HFFc6 (cell line): ENCODE results near the gene SHC2. TPM values are rescaled to one million over a fixed set of nuclear protein-coding genes. Genes with fewer than 3 reads are reported as not detected.
"Not testable (repeated sequence)": the region's sequence is repeated elsewhere in the genome, so short reads cannot be mapped to it uniquely, and the experiment has no call there.

ENCODE experiments used
- DNase-seq: peaks from one replicate; pipeline ENCODE4 v3.0.0-alpha.2; 2018
- H3K27ac Mint-ChIP-seq: 2 replicates; pipeline ENCODE4 v1.8.0; 2020; ENCODE audit warnings: mild to moderate bottlenecking, mixed read lengths
- H3K27me3 Mint-ChIP-seq: 2 replicates; pipeline ENCODE4 v1.8.0; 2021; ENCODE audit warnings: mild to moderate bottlenecking, moderate library complexity, mixed read lengths; ENCODE audit not compliant: insufficient read depth
- H3K36me3 Mint-ChIP-seq: 2 replicates; pipeline ENCODE4 v1.8.0; 2021; ENCODE audit warnings: low read depth, mixed read lengths
- H3K4me1 Mint-ChIP-seq: 2 replicates; pipeline ENCODE4 v1.8.0; 2020; ENCODE audit warnings: low read depth, mixed read lengths
- H3K4me3 Mint-ChIP-seq: 2 replicates; pipeline ENCODE4 v1.8.0; 2020; ENCODE audit warnings: mild to moderate bottlenecking, moderate library complexity, mixed read lengths
- H3K9me3 Mint-ChIP-seq: 2 replicates; pipeline ENCODE4 v1.8.0; 2020; ENCODE audit warnings: mild to moderate bottlenecking, mixed read lengths
- CTCF ChIP-seq: fragments of 200-600 bp; sonication (generic); IDR thresholded peaks from 2 replicates; pipeline ENCODE4 v1.5.0; 2021; ENCODE audit warnings: antibody characterized with exemption, mild to moderate bottlenecking
- total RNA-seq, 6 experiments: library from RNA; stranded (reverse); fragmentation: NEBNext Ultra II Directional; extraction: Animal tissue kit (Norgen Biotek cat#: 25700); gene quantifications; 2 replicates in 1 of 6; 3 replicates in 5 of 6; pipeline ENCODE4 v1.2.3, GENCODE V29; 2021

The SHC2 gene
- total RNA-seq, 6 experiments from 2014 or later: not detected

- DNase-seq: no peak
- H3K9me3 Mint-ChIP-seq: no peaks in the 10 kb centered on the region
- H3K4me3 Mint-ChIP-seq: no peak overlapping the region
- H3K4me1 Mint-ChIP-seq: peaks cover 30% of the 10 kb centered on the region
- peaks cover 9% of the 10 kb centered on the region for H3K27me3 Mint-ChIP-seq
- H3K36me3 Mint-ChIP-seq: no peaks in the 10 kb centered on the region
- H3K27ac Mint-ChIP-seq: no peak overlapping the region
- TF ChIP-seq CTCF: peak; percentile 65
Measured at GRCh38 chr19:383922-384798, 76.7 kb downstream of the SHC2 start.

GRCh38 chr19:383040-383439 lies 77.8 kb downstream of the SHC2 start:
- H3K4me1 Mint-ChIP-seq: peaks cover 30% of the 10 kb centered on the region
- H3K36me3 Mint-ChIP-seq: no peaks in the 10 kb centered on the region
- peak overlapping the region; percentile 58; the same call in 1 of the 2 replicates for H3K27ac Mint-ChIP-seq
- no peaks in the 10 kb centered on the region for H3K9me3 Mint-ChIP-seq
- no peak for DNase-seq
- no peak overlapping the region; the same call in 1 of the 2 replicates for H3K4me3 Mint-ChIP-seq
- TF ChIP-seq CTCF: no peak
- H3K27me3 Mint-ChIP-seq: peaks cover 6% of the 10 kb centered on the region

GRCh38 chr19:382578-382977 lies 78.3 kb downstream of the SHC2 start:
- peak overlapping the region; percentile 58; the same call in 1 of the 2 replicates for H3K27ac Mint-ChIP-seq

GRCh38 chr19:381901-382300 lies 78.9 kb downstream of the SHC2 start:
- H3K36me3 Mint-ChIP-seq, DNase-seq, H3K4me3 Mint-ChIP-seq, H3K27me3 Mint-ChIP-seq, H3K9me3 Mint-ChIP-seq, H3K27ac Mint-ChIP-seq: not testable (repeated sequence)
- H3K4me1 Mint-ChIP-seq: peaks cover 24% of the 10 kb centered on the region

More at GRCh38 chr19:382578-382977, 78.3 kb downstream of the SHC2 start:
- not testable (repeated sequence) for H3K27me3 Mint-ChIP-seq, H3K36me3 Mint-ChIP-seq, H3K9me3 Mint-ChIP-seq
- DNase-seq: peak; percentile 72
- Mint-ChIP-seq H3K4me1 (peaks cover 29% of the 10 kb centered on the region), H3K4me3 (peak overlapping the region; percentile 61)

- peaks cover 15% of the 10 kb centered on the region for H3K4me1 Mint-ChIP-seq
- H3K27ac Mint-ChIP-seq, H3K36me3 Mint-ChIP-seq, H3K27me3 Mint-ChIP-seq, H3K9me3 Mint-ChIP-seq, H3K4me3 Mint-ChIP-seq, DNase-seq: not testable (repeated sequence)
Measured at GRCh38 chr19:380618-381219, 80.1 kb downstream of the SHC2 start.

- Mint-ChIP-seq H3K36me3 (no peaks in the 10 kb centered on the region), H3K9me3 (no peaks in the 10 kb centered on the region), H3K27me3 (peaks cover 6% of the 10 kb centered on the region), H3K4me1 (peaks cover 15% of the 10 kb centered on the region), H3K4me3 (no peak overlapping the region), H3K27ac (no peak overlapping the region)
- TF ChIP-seq CTCF: no peak
- no peak for DNase-seq
Measured at GRCh38 chr19:379796-380195, 81.0 kb downstream of the SHC2 start.

GRCh38 chr19:378706-379105 lies 82.1 kb downstream of the SHC2 start:
- no peak for DNase-seq
- Mint-ChIP-seq H3K36me3 (no peaks in the 10 kb centered on the region), H3K27ac (no peak overlapping the region), H3K4me1 (peaks cover 14% of the 10 kb centered on the region), H3K4me3 (no peak overlapping the region), H3K9me3 (no peaks in the 10 kb centered on the region), H3K27me3 (peaks cover 7% of the 10 kb centered on the region)
- no peak for TF ChIP-seq CTCF
